HG03039 (cell line): ENCODE results near the gene PTPN20.
"Not testable (repeated sequence)": the region's sequence is repeated elsewhere in the genome, so short reads cannot be mapped to it uniquely, and the experiment has no call there.

Source experiments
- ATAC-seq: cut with Tn5 transposase; IDR thresholded peaks from one replicate; pipeline ENCODE4 v1.9.1; 2021; ENCODE audit warnings: mild to moderate bottlenecking, moderate library complexity; ENCODE audit not compliant: unreplicated experiment

The PTPN20 gene, protein sequence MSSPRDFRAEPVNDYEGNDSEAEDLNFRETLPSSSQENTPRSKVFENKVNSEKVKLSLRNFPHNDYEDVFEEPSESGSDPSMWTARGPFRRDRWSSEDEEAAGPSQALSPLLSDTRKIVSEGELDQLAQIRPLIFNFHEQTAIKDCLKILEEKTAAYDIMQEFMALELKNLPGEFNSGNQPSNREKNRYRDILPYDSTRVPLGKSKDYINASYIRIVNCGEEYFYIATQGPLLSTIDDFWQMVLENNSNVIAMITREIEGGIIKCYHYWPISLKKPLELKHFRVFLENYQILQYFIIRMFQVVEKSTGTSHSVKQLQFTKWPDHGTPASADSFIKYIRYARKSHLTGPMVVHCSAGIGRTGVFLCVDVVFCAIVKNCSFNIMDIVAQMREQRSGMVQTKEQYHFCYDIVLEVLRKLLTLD

DNA sequence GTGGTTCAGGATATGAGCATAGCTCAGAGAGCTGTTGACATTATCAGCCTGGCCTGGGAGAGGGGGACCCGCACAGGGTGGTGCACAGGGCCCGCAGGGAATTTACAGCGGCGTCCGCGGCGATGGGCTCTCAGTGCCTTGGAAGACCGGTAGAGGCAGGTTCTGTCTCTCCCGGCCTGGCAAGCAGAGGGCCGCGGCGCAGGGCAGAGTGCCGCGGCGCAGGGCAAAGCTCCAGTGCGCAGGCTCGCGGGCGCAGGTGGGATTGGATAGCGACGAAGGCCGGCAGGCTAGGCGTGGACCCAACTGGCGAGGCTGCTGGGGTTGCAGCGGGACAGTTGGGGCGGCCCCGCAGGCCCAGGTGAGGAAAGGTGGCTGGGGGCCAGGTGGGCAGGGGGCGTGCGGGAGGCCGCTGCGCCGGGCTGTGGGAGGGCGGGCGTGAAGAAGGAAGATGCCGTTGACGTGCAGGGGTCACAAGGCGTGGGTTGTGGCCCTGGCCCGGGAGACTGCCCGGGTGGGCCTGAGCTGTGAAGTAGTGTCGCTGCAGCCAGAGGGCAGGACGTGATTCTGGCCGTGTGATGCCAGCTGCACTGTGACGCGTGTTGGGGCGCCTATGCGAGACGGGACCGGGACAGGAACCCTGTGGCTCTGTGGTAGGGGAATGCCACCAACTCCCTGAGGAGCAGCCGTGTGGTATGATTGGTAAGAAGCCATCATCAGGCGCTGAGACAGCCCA, at the start of gene PTPN20:
Gene PTPN20 (plus strand): TSS at position 285 of the 733 bp plus-strand sequence. CDS start 21,072 bp downstream, outside the sequence.
- ATAC-seq, result not testable (repeated sequence)

DNA sequence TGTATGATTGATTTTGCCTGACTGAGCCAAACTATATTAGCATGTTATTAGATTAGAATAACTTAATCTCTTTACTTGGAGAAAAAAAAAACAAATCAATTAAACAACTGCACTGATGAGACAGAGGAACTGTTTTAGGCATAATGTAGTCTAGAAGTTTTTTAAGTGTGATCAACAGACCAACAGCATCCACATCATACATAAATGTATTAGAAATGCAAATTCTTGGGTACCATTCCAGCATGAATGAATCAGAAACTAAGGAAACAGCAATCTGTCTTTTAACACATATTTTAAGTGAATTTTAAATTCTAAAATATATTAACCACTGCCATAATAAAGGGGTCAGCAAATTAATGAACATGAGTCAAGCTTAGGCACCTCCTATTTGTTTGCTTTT, 41.5 kb upstream of the PTPN20 start:
- not testable (repeated sequence) for ATAC-seq

DNA sequence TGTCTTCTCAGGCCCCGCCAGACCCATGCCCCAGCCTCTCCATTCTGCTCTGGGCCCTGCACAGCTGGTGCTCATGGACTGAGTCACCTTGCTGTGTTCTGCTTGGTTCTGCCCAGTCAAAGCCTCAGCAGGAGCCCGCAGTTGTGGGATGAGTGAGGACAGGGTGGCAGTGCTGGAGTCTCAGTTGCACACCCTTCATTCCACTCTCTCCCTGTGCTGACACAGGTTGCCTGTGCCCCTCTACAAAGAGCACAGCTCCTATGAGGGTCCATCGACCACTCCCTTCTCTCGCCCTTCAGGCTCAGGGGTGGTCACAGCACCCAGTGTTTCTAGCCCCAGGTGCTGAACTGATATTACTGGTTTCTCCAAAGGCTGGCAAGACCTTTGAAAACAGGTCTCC, 39.6 kb upstream of the PTPN20 start:
- ATAC-seq, result not testable (repeated sequence)

DNA sequence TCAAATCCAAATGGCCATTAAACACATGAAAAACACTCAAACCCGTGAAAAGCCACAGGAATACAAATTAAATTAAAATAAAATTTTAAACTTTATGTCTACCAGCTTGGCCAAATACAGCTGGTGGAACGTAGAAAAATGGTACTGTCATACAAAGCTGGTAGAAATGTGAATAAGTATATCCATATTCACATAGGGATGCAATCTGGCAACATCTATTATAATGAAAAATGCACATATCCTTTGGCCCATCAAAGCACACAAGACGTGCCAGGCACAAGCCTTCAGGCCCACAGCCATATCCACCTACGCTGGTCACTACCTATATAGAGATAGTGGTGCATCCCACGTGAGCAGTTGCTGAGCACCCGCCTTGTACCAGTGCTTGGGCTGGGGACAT, 35.9 kb upstream of the PTPN20 start:
- ATAC-seq, result not testable (repeated sequence)

DNA sequence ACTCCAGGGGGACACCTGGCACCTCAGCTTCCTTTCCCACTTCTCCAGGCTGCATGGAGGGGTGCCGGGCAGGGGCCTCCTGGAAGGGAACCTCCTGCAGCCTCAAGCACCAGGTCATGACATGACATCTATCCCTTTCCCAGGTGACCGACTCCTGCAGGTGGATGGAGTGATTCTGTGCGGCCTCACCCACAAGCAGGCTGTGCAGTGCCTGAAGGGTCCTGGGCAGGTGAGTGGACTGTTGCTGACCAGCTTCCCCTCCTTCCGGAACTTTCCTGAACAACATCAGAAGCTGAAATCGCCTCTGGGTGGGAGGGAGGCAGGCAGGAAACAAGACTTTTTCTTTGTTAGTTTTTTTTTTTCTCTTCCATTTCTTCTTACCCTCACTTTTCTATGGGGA, 34.5 kb upstream of the PTPN20 start:
- ATAC-seq, result not testable (repeated sequence)

DNA sequence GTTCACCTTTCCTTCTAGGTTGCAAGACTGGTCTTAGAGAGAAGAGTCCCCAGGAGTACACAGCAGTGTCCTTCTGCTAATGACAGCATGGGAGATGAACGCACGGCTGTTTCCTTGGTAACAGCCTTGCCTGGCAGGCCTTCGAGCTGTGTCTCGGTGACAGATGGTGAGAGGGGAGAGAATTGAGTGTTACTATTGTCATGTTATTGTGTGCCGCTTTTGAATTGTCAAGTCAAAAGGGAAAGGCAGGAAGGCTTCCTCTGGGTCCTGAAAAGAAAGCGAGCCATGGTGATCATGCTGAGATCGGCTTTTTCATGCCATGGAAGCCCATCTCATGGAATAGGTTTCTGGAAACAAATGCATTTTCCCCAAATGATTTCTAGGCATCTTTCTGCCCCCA, 32.5 kb upstream of the PTPN20 start:
- not testable (repeated sequence) for ATAC-seq

DNA sequence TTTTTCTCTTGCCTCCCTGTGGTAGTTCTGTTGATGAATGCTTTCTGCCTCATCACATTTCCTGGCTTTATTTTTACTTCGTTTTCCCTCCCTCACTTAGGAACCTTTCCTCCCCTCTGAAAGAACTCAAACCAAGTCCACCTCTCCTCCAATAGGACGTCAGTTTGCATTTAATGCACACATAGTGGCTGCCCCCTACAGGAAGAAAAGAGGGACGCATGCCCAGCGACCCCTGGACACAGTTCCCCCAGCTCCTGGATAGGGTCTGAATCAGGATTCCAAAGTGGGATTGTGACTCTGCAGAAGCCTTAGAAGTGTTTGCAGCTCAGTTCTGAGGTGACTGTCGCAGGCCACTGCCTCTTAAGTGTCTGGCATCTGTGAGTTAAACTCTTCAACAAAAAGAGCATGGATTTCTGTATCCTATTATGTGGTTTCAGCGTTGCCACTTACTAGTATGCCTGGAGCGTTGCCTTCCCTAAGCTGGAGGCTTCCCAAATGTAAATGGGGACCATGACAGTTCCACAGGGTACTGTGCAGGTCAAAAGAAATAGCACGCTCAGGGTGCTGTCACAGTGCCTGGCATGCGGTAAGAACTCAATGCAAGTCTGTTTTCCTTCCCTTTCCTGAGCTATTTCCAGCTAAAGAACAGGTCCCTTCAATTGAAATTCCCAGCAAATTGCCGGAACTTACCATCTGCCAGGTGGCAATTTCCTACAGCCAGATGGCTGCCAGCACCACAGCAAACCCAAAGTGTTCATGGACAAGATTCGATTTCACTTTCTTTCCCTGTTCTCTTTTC, 20.2 kb upstream of the PTPN20 start:
- not testable (repeated sequence) for ATAC-seq

DNA sequence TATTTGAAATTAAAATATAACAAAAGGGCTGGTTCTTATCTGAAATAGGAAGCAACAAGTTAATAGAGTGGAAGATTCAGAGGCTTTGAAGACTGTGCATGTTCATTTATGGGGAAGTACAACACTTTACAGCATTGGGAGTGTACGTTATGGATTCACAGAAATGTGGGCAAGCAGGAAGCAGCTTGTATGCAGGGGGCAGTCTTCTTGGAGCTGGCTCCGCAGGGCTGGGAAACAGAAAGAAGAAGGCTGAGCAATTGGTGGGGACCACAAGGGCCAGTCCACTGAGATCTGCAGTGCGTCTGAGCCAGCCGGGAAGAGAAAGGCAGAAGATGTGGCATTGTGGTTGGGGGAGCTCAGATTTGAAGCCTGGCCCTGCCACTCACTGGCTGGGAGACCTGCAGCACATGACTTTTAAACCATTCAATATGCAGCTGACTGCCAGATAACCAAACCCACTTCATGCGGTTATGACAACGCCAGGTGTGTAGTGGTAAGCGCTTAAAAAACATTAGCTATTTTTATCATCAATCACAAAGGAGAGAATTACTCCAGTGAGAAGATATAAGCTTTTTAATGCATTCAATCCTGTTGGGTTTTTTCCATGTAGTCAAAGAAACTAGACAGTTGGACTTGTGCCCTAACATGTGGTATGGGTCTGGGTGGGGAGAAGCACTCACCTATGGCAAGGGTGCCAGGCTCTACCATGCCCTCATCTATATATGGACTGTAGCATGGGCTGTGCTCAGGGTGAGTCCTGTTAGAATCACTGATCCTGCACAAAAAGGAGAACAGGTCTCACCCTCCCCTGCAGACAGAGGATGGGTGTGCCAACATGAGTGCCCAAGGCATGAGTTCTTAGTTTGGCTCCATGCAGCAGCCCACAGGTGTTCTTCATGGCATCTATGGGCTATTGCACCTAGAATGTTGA, 14.2 kb upstream of the PTPN20 start:
- not testable (repeated sequence) for ATAC-seq

DNA sequence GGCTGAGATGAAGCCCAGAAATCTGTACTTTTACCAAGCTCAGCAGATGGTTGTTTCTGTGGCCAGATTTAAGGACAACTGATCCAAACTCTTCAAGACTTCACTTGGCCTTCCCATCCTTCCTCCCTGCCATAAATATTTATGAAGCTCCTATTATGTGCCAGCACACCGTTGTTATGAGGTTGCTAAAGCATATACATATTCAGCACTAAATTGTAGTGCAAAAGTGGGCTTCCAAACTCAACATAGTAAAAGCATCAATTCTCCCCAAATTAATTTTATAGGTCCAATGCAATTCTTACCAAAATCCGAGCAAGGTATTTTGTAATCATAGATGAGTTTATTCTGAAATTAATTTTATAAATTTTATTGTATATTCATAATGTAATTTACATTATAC, 10.0 kb upstream of the PTPN20 start:
- ATAC-seq, result not testable (repeated sequence)

DNA sequence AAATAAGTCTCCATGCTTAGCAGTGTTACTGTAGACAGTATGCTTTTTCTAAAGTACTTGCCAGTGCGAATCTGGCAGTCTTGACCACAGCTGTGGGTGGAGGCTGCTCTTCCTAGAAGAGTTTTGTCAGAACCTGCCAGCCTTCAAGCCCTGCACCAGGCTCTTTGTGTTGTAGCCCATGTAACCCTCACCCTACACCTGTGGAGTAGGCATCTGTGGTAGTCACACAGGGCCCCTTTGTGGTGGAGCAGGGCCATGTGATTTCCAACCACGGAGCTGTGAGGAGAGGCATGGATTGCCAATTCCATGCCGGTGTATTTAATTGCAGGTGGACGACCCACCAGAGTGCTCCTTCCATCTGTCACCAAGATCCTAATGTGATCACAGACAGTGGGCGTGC, 7.4 kb upstream of the PTPN20 start:
- ATAC-seq, result not testable (repeated sequence)

DNA sequence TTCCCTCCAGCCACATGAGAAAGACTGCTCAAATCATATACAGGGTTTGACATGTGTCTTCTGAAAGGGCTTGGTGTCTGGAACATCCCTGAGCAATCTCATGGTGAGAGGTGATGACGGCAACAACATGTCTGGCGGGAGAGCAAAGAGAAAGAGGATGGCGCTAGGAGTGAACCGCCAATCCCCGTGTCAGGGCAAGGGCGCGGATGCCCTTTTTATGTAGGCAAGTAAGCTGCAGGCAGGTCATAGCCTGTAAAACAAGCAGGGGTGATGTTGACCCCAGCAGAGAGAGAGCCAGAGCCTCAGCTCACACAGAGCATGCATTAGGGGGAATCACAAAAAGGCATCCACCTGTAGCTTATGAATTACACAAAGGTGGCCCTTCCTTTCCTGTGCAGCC, 4.9 kb upstream of the PTPN20 start:
- not testable (repeated sequence) for ATAC-seq

DNA sequence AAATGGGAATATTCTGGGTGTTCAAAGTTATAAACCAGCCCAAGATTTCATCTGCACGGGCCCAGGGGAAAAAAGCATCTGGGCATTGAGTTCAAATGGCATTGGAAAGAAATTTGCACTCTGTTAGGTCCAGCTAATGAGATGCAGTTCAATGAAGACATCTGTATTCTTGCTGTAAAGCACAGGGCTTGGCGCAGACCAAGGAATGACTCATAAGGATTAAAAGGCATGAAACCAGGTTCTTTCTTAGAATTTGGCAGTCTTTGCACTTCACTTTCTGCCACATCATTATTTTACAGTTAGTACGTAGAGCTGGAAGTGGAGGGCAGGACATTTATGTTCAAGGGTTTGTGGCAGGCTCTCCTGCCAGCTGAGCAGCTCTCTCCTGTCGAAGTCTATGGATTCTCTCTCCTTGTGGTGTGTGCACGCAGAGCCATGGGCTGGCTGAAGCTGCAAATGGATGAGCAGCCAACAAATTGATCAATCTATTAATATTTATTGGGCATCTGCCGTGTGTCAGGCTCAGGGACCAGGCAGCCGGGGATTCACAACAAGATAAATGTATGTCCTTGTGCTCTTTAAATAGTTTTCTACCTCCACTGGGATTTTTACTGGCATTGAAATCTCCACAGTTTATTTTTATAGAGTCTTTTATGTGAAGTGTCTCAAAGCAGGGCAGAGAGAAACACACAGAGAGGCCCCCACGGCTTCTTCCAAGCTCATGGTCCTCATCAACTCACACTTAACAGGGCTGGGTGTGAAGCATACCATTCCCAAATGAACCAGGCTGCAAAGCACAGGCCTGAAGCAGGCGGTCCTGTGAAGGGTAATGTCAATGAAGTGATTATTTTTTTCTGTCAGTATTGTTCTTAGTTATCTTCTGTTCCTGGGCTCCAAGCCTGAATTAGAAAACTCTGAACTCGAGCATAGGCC, 3.8 kb upstream of the PTPN20 start:
- not testable (repeated sequence) for ATAC-seq

DNA sequence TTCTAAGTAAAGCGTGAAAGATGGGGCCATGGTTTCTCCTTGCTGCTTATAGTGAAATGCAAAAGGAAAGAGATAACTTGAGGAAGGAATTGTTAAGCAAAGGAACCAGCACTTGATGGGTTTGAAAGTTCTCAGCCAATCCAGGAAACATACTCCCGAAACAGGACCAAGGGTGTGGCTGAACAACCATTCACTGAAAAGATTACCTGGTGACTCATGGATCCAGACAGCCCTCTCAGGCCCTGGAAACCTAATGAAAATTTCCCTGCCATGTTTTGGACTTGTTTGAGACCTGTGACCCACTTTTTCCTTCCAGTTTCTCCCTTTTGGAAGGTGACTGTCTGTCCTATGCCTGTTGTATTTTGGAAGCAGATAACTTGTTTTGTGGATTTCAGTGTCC, 11.3 kb downstream of the PTPN20 start:
- not testable (repeated sequence) for ATAC-seq

DNA sequence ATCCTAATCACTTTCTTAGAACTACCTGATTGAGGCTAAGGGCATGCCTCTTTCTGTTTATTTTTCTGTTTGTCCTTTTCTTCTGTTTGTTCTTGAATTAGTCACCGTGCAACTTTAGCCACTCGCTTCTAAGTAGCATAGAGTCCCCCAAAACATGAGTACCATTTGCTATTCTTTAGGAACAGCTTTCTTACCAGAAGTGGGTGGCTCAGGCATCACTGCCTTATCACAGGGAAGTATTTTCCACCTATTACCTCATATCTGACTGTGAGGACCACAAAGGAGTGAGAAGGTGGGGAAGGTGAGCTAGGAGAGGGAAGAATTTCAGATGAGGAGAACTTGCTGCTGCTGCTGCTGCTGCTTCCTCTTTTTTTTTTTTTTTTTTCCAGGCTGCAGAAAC, 13.9 kb downstream of the PTPN20 start:
- ATAC-seq, result not testable (repeated sequence)

DNA sequence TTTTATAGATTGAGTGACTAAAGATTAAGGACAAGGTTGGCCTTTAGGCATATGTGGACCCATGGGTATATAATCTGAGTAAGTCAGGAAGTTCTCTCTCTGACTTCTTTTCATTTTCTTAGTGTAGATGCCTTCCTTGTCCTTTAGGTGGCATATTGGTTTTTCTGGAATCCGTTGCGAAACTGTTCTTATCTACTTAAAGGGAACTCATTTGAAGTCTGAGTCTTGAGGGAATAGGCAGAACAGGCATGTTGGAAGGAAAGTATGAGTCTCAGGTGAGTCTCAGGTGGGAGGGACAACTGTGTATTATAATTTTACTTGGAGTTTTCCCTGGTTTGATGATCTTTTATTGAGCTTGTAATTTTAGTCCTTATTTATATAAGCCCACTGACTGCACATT, 14.6 kb downstream of the PTPN20 start:
- not testable (repeated sequence) for ATAC-seq

DNA sequence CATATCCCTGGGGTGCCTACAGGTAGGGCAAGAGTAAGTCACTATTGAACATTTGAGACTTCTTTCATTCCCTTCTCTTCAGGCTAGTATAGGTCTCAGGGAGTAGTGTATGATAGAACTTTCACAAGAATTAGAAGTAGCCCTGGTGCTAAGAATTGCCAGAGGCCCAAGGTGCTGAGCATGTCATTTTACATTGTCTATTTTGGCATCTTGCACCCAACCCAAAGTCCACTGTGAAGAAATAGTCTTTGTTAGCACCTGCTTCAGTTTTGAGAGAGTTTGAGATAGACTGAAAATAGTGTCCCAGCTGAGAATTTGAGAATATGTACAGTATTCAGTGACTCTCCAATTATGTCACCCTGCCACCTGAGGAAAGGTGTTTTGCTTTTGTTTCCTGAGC, 17.6 kb downstream of the PTPN20 start:
- ATAC-seq, result not testable (repeated sequence)

DNA sequence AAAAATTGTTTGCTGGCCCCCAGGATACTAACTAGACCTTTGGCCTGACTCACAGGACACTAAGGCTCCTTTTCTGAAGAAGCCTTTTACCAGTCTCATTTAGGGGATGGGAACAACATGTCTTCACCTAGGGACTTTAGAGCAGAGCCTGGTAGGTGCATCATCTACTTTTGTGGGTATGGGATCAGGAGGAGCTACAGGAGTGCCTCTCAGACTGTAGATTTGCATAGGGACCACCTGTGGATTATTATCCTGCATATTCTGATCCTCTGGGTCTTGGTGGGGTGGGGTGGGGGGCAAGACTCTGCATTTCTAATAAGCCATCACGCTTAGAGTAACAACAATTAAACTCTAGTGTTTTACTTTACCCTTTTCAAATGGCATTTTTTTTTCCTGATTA, 21.2 kb downstream of the PTPN20 start:
- not testable (repeated sequence) for ATAC-seq

DNA sequence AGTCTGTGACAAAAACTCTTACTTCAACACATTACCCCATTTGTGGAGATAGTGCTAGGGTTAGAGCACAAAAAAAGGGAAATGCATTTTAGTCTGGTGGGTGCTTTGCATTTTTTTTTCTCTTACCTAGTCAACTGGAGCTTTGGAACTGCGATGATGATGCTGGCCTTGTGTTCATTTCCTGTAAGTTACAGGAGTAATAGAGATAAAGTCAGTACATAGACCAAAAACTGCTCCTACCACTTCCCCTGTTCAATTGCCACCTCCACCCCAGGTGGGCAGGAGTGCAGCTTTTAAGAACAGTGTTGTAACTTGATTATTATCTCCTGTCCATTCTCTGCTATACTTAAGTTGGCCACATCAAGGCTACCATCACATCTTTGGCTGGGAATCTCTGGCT, 29.9 kb downstream of the PTPN20 start:
- ATAC-seq, result not testable (repeated sequence)
